Left lung (tissue), 10 donors: ENCODE measurements around the gene LTBP1. TPM values are rescaled to one million over a fixed set of nuclear protein-coding genes. Genes with fewer than 3 reads are reported as not detected.

Experiments
- ATAC-seq: fragments of 200-7000 bp; cut with Tn5 transposase; one replicate; pipeline ENCODE4 v1.9.1; 2020; ENCODE audit warnings: moderate library complexity
- DNase-seq, 4 donors: peaks; one replicate each; pipeline ENCODE4 v3.0.0-alpha.2; 2013 to 2020
- H3K27ac ChIP-seq, 2 donors: fragments of 200-600 bp; sonication (generic) in 1 of 2; one replicate each; pipeline versions ENCODE4 v1.5.0 to v1.8.0; 2020 to 2021
- H3K27me3 ChIP-seq, 2 donors: fragments of 200-600 bp; sonication (generic) in 1 of 2; one replicate each; pipeline versions ENCODE4 v1.5.0 to v1.8.0; 2020 to 2021
- H3K36me3 ChIP-seq, 2 donors: fragments of 200-600 bp; sonication (generic) in 1 of 2; one replicate each; pipeline versions ENCODE4 v1.5.0 to v1.8.0; 2020 to 2021
- H3K4me1 ChIP-seq, 2 donors: fragments of 200-600 bp; one replicate each; pipeline ENCODE4 v1.8.0; 2021
- H3K4me3 ChIP-seq, 2 donors: fragments of 200-600 bp; sonication (generic) in 1 of 2; one replicate each; pipeline versions ENCODE4 v1.5.0 to v1.8.0; 2020 to 2021; ENCODE audit warnings: mild to moderate bottlenecking in 1 of 2
- H3K9me3 ChIP-seq, 2 donors: fragments of 200-600 bp; sonication (generic) in 1 of 2; one replicate each; pipeline versions ENCODE4 v1.5.0 to v1.8.0; 2020 to 2021
- CTCF ChIP-seq, 2 donors: fragments of 200-600 bp; sonication (generic) in 1 of 2; IDR thresholded peaks; one replicate each; pipeline versions ENCODE4 v1.5.0 to v1.8.0; 2021; ENCODE audit warnings: antibody characterized with exemption in 2 of 2
- intact Hi-C, 2 donors: fragments of 100-400 bp; cut with DNase I; formaldehyde crosslinking; loops; one replicate each; pipeline versions ENCODE4 v1.11.2 to v1.14.2; 2022
- polyA plus RNA-seq, 6 donors: library from polyadenylated mRNA; unstranded; fragments of 120-200 nt; gene quantifications; one replicate each; pipeline ENCODE4 v1.2.1, GENCODE V29; 2013; ENCODE audit not compliant: insufficient read length in 6 of 6
- total RNA-seq, 2 donors: library from RNA; stranded (reverse); fragmentation: NEBNext Ultra II Directional; extraction: Animal tissue kit (Norgen Biotek cat#: 25700); gene quantifications; one replicate each; pipeline ENCODE4 v1.2.1, GENCODE V29; 2021
- donor health status: DM: no; HTN: yes; CAD: no.
- donor health status: DM: no; HTN: no; CAD: no.

LTBP1 gene
- total and polyA plus RNA-seq, 8 donors = 35.4 to 81.2 (median 50.9) TPM

- no peaks in the 10 kb centered on the region for H3K9me3 ChIP-seq
- H3K27ac ChIP-seq = no peak overlapping the region
- ATAC-seq (no peak), DNase-seq (no peak)
- H3K4me1 ChIP-seq = no peaks in the 10 kb centered on the region
- H3K27me3 ChIP-seq = no peaks in the 10 kb centered on the region
- H3K36me3 ChIP-seq = no peaks in the 10 kb centered on the region
- TF ChIP-seq CTCF (IDR thresholded peaks at IDR 0.05) = no peak
- no peak overlapping the region for H3K4me3 ChIP-seq
- intact Hi-C loops = loop anchor here in 1 of 2 donors (10.0 kb wide), 1 partner anchor 45 kb away; no protein-coding TSS in a partner anchor
These were observed 263.2 kb downstream of the LTBP1 start for GRCh38 chr2:33209976-33210375.

GRCh38 chr2:33210626-33211025 lies 263.9 kb downstream of the LTBP1 start:
- DNase-seq = peak in 1 of 4 donors; percentile 39
- intact Hi-C loops = loop anchor here in 1 of 2 donors (10.0 kb wide), 1 partner anchor 46 kb away; no protein-coding TSS in a partner anchor

GRCh38 chr2:33212151-33212550 lies 265.4 kb downstream of the LTBP1 start:
- intact Hi-C loops = loop anchor here in 1 of 2 donors (10.0 kb wide), 1 partner anchor 47 kb away; no protein-coding TSS in a partner anchor
- ATAC-seq = peak; percentile 62
- no peak for TF ChIP-seq CTCF (IDR thresholded peaks at IDR 0.05)

More at GRCh38 chr2:33210626-33211025, 263.9 kb downstream of the LTBP1 start:
- H3K36me3 ChIP-seq = no peaks in the 10 kb centered on the region
- H3K4me1 ChIP-seq = no peaks in the 10 kb centered on the region
- ATAC-seq = peak; percentile 69
- H3K4me3 ChIP-seq = no peak overlapping the region
- no peaks in the 10 kb centered on the region for H3K9me3 ChIP-seq
- no peak for TF ChIP-seq CTCF (IDR thresholded peaks at IDR 0.05)
- peak overlapping the region in 1 of 2 donors; percentile 26 for H3K27ac ChIP-seq
- no peaks in the 10 kb centered on the region for H3K27me3 ChIP-seq

GRCh38 chr2:33213244-33213643 lies 266.5 kb downstream of the LTBP1 start:
- no peak for ATAC-seq
- Histone ChIP-seq H3K4me1 (peaks cover 0 to 4% of the 10 kb centered on the region in 2 donors), H3K27me3 (no peaks in the 10 kb centered on the region), H3K4me3 (no peak overlapping the region), H3K27ac (no peak overlapping the region), H3K36me3 (no peaks in the 10 kb centered on the region), H3K9me3 (no peaks in the 10 kb centered on the region)
- TF ChIP-seq CTCF (IDR thresholded peaks at IDR 0.05) = no peak
- no peak for DNase-seq
- intact Hi-C loops = loop anchor here in 1 of 2 donors (10.0 kb wide), 1 partner anchor 48 kb away; no protein-coding TSS in a partner anchor

More at GRCh38 chr2:33212151-33212550, 265.4 kb downstream of the LTBP1 start:
- no peaks in the 10 kb centered on the region for H3K27me3 ChIP-seq
- H3K4me1 ChIP-seq = peaks cover 0 to 4% of the 10 kb centered on the region in 2 donors
- H3K36me3 ChIP-seq = no peaks in the 10 kb centered on the region
- no peak overlapping the region for H3K4me3 ChIP-seq
- no peak for DNase-seq
- H3K9me3 ChIP-seq = no peaks in the 10 kb centered on the region
- no peak overlapping the region for H3K27ac ChIP-seq

GRCh38 chr2:33213648-33214047 lies 266.9 kb downstream of the LTBP1 start:
- ATAC-seq = no peak
- Histone ChIP-seq H3K27me3 (no peaks in the 10 kb centered on the region), H3K36me3 (no peaks in the 10 kb centered on the region), H3K27ac (no peak overlapping the region), H3K9me3 (no peaks in the 10 kb centered on the region), H3K4me3 (no peak overlapping the region), H3K4me1 (peaks cover 0 to 4% of the 10 kb centered on the region in 2 donors)
- intact Hi-C loops = loop anchor here in 1 of 2 donors (10.0 kb wide), 1 partner anchor 49 kb away; no protein-coding TSS in a partner anchor
- no peak for DNase-seq
- no peak for TF ChIP-seq CTCF (IDR thresholded peaks at IDR 0.05)
